Thyroid gland (tissue), 4 donors: ENCODE data around the gene BLTP3A. TPM values are rescaled to one million over a fixed set of nuclear protein-coding genes. Genes with fewer than 3 reads are reported as not detected.
"Not testable (repeated sequence)": the region's sequence is repeated elsewhere in the genome, so short reads cannot be mapped to it uniquely, and the experiment has no call there.

ENCODE experiments used
- DNase-seq, 2 donors: peaks; one replicate each; pipeline ENCODE4 v3.0.0-alpha.2; 2019
- H3K27ac ChIP-seq, 3 donors: fragments of 200-600 bp; sonication (generic); 1 replicate in 2 of 3; 2 replicates in 1 of 3; pipeline ENCODE4 v1.5.1; 2016 to 2019; ENCODE audit warnings: mild to moderate bottlenecking in 1 of 3, moderate library complexity in 1 of 3
- H3K27me3 ChIP-seq: fragments of 200-600 bp; sonication (generic); one replicate; pipeline ENCODE4 v1.5.1; 2019
- H3K36me3 ChIP-seq, 2 donors: fragments of 200-600 bp; sonication (generic); one replicate each; pipeline ENCODE4 v1.5.1; 2016 to 2019
- H3K4me1 ChIP-seq, 2 donors: fragments of 200-600 bp; sonication (generic); one replicate each; pipeline ENCODE4 v1.5.1; 2017 to 2019
- H3K4me3 ChIP-seq, 3 donors: fragments of 200-600 bp; sonication (generic); replicated peaks in 1 of 3; 1 replicate in 2 of 3; 2 replicates in 1 of 3; pipeline ENCODE4 v1.5.1; 2016; ENCODE audit warnings: mild to moderate bottlenecking in 1 of 3
- H3K9me3 ChIP-seq: fragments of 200-600 bp; sonication (generic); one replicate; pipeline ENCODE4 v1.5.1; 2017
- CTCF ChIP-seq, 6 experiments: fragments of 200-600 bp in 3 of 6; fragments of 450-650 bp in 3 of 6; sonication (generic) in 3 of 6; IDR thresholded peaks; one replicate each; pipeline ENCODE4 v1.5.1; 2016 to 2019; ENCODE audit warnings: antibody characterized with exemption in 6 of 6, mild to moderate bottlenecking in 2 of 6, inconsistent platforms in 1 of 6, moderate library complexity in 1 of 6
- POLR2A ChIP-seq, 2 donors: fragments of 450-650 bp; IDR thresholded peaks; one replicate each; pipeline ENCODE4 v1.6.1; 2017; ENCODE audit warnings: antibody characterized with exemption in 2 of 2, mild to moderate bottlenecking in 2 of 2, moderate library complexity in 1 of 2
- WGBS, 2 donors: methylation state at CpG; one replicate each; pipeline ENCODE4 v1.1.5; 2017; 5-methylcytosine and 5-hydroxymethylcytosine counted together
- intact Hi-C: fragments of 100-400 bp; cut with DNase I; formaldehyde crosslinking; loops from one replicate; pipeline ENCODE4 v1.15.1; 2023
- total RNA-seq, 4 donors: library from RNA; depleted of rRNA; stranded (reverse); fragments of >200 nt; gene quantifications; one replicate each; pipeline ENCODE4 v1.2.3, GENCODE V29; 2016

BLTP3A gene
- total RNA-seq, 4 donors from 2014 or later, result 12.6 to 19.5 (median 16.1) TPM

GRCh38 chr6:34806738-34807453 is 15.0 kb downstream of the BLTP3A start:
- no peaks in the 10 kb centered on the region for H3K27me3 ChIP-seq
- H3K9me3 ChIP-seq, result no peaks in the 10 kb centered on the region
- TF ChIP-seq POLR2A (IDR thresholded peaks at IDR 0.05), result no peak
- TF ChIP-seq CTCF (IDR thresholded peaks at IDR 0.05), result no peak
- H3K4me3 ChIP-seq, result no peak overlapping the region
- no peaks in the 10 kb centered on the region for H3K36me3 ChIP-seq
- no peak overlapping the region for H3K27ac ChIP-seq
- 93 to 94% methylated on average over 9 of the region's 9 CpGs for WGBS, 2 donors
- intact Hi-C loops, result no loop called here
- no peak for DNase-seq
- peaks cover 0 to 4% of the 10 kb centered on the region in 2 donors for H3K4me1 ChIP-seq

- H3K27me3 ChIP-seq, DNase-seq, H3K27ac ChIP-seq, H3K4me1 ChIP-seq, H3K36me3 ChIP-seq, H3K4me3 ChIP-seq, H3K9me3 ChIP-seq, intact Hi-C loops: not testable (repeated sequence)
- 96 to 99% methylated on average over 3 of the region's 3 CpGs for WGBS, 2 donors
Measured at GRCh38 chr6:34808473-34808872, 16.6 kb downstream of the BLTP3A start.

GRCh38 chr6:34809419-34809818 is 17.5 kb downstream of the BLTP3A start:
- H3K27me3 ChIP-seq, H3K4me3 ChIP-seq, H3K9me3 ChIP-seq, H3K36me3 ChIP-seq, intact Hi-C loops, H3K27ac ChIP-seq, DNase-seq, H3K4me1 ChIP-seq: not testable (repeated sequence)
- WGBS, 2 donors, result 83 to 84% methylated on average over 9 of the region's 9 CpGs

- TF ChIP-seq POLR2A (IDR thresholded peaks at IDR 0.05) (no peak), CTCF (IDR thresholded peaks at IDR 0.05) (no peak)
- H3K9me3 ChIP-seq, result no peaks in the 10 kb centered on the region
- H3K36me3 ChIP-seq, result no peaks in the 10 kb centered on the region
- H3K27ac ChIP-seq, result no peak overlapping the region
- peaks cover 0 to 4% of the 10 kb centered on the region in 2 donors for H3K4me1 ChIP-seq
- no peak for DNase-seq
- no peak overlapping the region for H3K4me3 ChIP-seq
- H3K27me3 ChIP-seq, result no peaks in the 10 kb centered on the region
- WGBS, 2 donors, result 94 to 95% methylated on average over 10 of the region's 10 CpGs
- intact Hi-C loops, result no loop called here
Measured at GRCh38 chr6:34810017-34810882, 18.4 kb downstream of the BLTP3A start.

GRCh38 chr6:34810936-34811632 is 19.2 kb downstream of the BLTP3A start:
- no peaks in the 10 kb centered on the region for H3K9me3 ChIP-seq
- H3K36me3 ChIP-seq, result no peaks in the 10 kb centered on the region
- no peak overlapping the region for H3K27ac ChIP-seq
- no peak for TF ChIP-seq POLR2A (IDR thresholded peaks at IDR 0.05)
- no peak for TF ChIP-seq CTCF (IDR thresholded peaks at IDR 0.05)
- DNase-seq, result no peak
- 81 to 93% methylated on average over 5 of the region's 5 CpGs for WGBS, 2 donors
- no peaks in the 10 kb centered on the region for H3K27me3 ChIP-seq
- intact Hi-C loops, result no loop called here
- H3K4me3 ChIP-seq, result no peak overlapping the region
- H3K4me1 ChIP-seq, result peaks cover 0 to 4% of the 10 kb centered on the region in 2 donors
